ENCODE results near the gene RPS6KA6. TPM values are rescaled to one million over a fixed set of nuclear protein-coding genes. Genes with fewer than 3 reads are reported as not detected.

Gene RPS6KA6
- polyA plus RNA-seq, result 3.7 and 4.0 TPM in 2 replicates

GRCh38 chrX:84187533-84188319 is at the start of gene RPS6KA6:
RPS6KA6 (minus strand) TSS chrX:84188199; CDS start chrX:84187899, 300 bp downstream.

